ENCODE data around the gene ADSS1. TPM values are rescaled to one million over a fixed set of nuclear protein-coding genes. Genes with fewer than 3 reads are reported as not detected.
A peak's percentile ranks its signal among the peaks of the same experiment; 100 is the strongest.

ADSS1 gene
- 10 to 100 TPM in 1 of 2 donors, 1 to 10 TPM in 1; 5.3 to 20.8 TPM for total RNA-seq
- 10 to 100 TPM; 12.0 to 16.2 TPM for polyA plus RNA-seq (ENCODE audit: insufficient read length in 2 of 2)
- long read RNA-seq, donor 1, partial matches to known transcripts = 0 of 4 reads
- long read RNA-seq, donor 1, other reads (novel, unspliced or antisense) = 0 of 4 reads
- long read RNA-seq, donor 2 = 0 reads
- long read RNA-seq, donor 3 = 0 reads
- long read RNA-seq, donor 4, partial matches to known transcripts = 0 of 4 reads
- long read RNA-seq, donor 4, other reads (novel, unspliced or antisense) = 0 of 4 reads

DNA sequence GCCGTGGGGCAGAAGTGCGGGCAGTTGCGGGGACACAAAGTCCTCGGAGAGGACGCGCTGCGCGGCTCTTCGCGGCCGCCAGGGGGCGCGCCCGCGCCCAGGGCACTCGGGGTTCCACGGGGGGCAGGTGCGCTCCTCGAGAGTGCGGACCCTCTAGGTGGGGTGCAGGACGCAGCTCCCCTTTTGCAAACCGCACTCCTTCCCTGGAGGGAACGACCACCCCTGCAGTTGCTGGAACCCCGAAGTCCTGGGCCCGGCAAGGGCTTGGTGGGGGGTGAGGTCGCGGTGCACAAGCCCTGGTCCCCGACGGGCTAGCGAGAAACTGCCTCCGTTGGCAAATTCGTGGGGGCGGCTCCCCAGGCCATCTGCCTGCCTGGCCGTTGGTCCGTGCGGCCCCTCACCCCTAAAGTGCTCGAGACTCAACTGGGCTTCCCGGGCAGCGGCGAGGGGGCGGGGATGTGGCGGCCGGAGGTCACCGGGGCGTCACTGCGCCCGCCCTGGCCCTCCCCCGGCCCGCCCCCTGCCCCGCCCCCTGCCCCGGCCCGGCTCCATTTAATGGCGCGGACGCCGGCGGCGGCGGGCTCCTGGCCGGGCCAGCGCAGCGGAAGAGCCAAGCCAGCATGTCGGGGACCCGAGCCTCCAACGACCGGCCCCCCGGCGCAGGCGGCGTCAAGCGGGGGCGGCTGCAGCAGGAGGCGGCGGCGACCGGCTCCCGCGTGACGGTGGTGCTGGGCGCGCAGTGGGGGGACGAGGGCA, at the start of gene ADSS1:
Gene ADSS1 (plus strand): TSS at position 579 of the 756 bp plus-strand sequence. CDS start 42 bp downstream, at position 621.
- WGBS (ENCODE audit: insufficient coverage) = 1% methylated on average over 78 of the region's 82 CpGs

DNA sequence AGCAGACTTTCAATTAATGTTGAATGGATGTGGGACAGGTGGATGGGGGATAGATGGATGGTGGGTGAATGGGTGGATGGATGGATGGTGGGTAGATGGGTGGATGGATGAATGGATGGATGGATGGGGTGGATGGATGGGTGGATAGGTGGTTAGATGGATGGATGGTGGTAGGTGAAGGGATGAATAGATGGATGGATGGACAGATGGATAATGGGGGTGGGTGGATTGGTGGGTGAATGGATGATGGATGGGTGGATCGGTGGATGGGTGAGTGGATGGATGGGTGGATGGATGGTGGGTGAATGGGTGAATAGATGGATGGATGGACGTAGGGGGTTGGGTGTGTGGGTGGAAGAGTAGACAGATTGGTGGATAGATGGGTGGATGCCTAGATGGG, 48.6 kb upstream of the ADSS1 start:
- Histone ChIP-seq H3K27ac (ENCODE audit: low read depth, low read length) (no peak overlapping the region), H3K36me3 (ENCODE audit: control insufficient read depth, insufficient read depth, low read length) (no peaks in the 10 kb centered on the region), H3K27me3 (ENCODE audit: control insufficient read depth, insufficient read depth, low read length) (no peaks in the 10 kb centered on the region), H3K4me3 (ENCODE audit: low read depth, low read length) (no peak overlapping the region), H3K4me1 (ENCODE audit: control insufficient read depth, insufficient read depth, low read length) (peaks cover 44% of the 10 kb centered on the region), H3K9me3 (ENCODE audit: control insufficient read depth, insufficient read depth, low read length) (no peaks in the 10 kb centered on the region)
- WGBS (ENCODE audit: insufficient coverage) = 92% methylated on average over 2 of the region's 2 CpGs
- no peak for DNase-seq (ENCODE audit: low read depth in 4 of 6, low spot score in 6 of 6)

More for the DNA sequence above, at the start of gene ADSS1:
- Histone ChIP-seq H3K36me3 (ENCODE audit: control insufficient read depth, insufficient read depth, low read length) (peaks cover 23% of the 10 kb centered on the region), H3K4me1 (ENCODE audit: control insufficient read depth, insufficient read depth, low read length) (peaks cover 30% of the 10 kb centered on the region), H3K4me3 (ENCODE audit: low read depth, low read length) (peak within 1 kb of the TSS; percentile 42), H3K27me3 (ENCODE audit: control insufficient read depth, insufficient read depth, low read length) (peaks cover 3% of the 10 kb centered on the region), H3K9me3 (ENCODE audit: control insufficient read depth, insufficient read depth, low read length) (no peaks in the 10 kb centered on the region), H3K27ac (ENCODE audit: low read depth, low read length) (no peak within 1 kb of the TSS)
- DNase-seq (ENCODE audit: low read depth in 4 of 6, low spot score in 6 of 6) = peak in 2 of 6 donors; percentile 47 to 66

DNA sequence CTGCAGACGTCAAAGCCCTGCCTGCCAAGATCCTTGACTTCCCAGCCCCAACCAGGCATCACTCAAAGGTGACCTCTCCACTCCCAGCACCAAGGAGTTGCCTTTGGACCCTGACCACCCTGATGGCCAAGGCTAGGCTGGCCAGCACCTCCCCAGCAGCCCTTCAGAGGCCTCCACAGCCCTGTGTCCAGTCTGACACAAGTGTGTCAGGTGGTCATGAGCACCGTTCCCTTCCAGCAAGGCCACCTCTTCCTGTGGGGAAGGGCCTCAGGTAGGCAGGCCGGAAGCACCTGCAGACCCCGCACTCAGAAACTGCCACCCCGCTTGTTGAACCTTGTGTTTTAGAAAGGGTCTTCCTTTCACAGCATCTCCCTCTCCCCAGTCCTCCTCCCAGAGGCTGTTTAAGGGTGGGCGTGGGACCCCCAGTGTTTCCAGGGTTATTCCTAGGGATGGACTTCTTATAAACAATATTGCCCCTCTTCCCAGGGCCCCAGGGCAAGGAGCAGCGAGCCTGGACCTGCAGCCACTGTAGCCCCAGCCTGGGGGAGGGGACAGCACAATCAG, 47.8 kb upstream of the ADSS1 start:
- Histone ChIP-seq H3K27me3 (ENCODE audit: control insufficient read depth, insufficient read depth, low read length) (no peaks in the 10 kb centered on the region), H3K9me3 (ENCODE audit: control insufficient read depth, insufficient read depth, low read length) (no peaks in the 10 kb centered on the region), H3K4me1 (ENCODE audit: control insufficient read depth, insufficient read depth, low read length) (peaks cover 51% of the 10 kb centered on the region), H3K27ac (ENCODE audit: low read depth, low read length) (peak overlapping the region; percentile 92), H3K4me3 (ENCODE audit: low read depth, low read length) (no peak overlapping the region), H3K36me3 (ENCODE audit: control insufficient read depth, insufficient read depth, low read length) (no peaks in the 10 kb centered on the region)
- no peak for DNase-seq (ENCODE audit: low read depth in 4 of 6, low spot score in 6 of 6)
- 86% methylated on average over 1 of the region's 7 CpGs for WGBS (ENCODE audit: insufficient coverage)

DNA sequence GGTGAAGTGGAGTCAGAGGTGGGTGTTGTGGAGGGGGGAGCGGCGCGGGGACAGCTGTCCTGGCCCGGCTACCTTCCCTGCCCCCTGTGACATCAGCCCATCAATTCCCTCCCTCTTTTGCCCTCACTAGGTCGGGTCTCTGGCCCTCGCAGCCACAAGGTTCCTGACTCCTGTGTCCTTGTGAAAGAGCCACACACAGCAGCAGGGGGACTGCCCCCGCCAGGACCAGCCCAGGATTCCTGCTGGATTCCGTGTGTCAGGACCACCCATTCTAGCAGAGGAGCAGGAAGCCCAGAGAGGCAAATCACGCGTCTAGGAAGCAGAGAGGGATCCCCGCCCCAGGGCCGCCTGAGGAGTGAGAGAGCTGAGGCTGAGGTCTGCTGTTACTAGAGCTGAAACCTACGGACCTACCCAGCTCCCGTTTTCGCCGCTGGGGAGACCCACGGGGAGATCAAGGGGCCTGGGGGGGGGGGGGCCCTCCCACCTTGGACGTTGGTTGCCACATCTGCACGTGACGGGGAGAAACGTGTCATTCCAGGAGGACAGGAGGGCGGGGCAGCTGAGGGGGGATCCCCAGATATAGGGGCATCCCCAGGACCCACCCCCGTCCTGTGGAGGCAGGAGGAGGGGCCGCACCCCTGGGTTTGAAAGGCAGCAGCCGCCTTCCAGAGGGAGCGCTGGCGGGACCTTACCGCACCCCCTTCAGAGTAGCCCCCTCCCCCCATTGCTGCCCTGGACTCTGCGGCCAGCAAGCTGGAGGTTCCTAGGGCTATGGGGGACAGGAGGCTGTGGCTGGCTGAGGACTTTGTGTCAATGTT, 47.1 kb upstream of the ADSS1 start:
- peak in 1 of 6 donors; percentile 36 for DNase-seq (ENCODE audit: low read depth in 4 of 6, low spot score in 6 of 6)
- Histone ChIP-seq H3K4me3 (ENCODE audit: low read depth, low read length) (peak overlapping the region; percentile 61), H3K4me1 (ENCODE audit: control insufficient read depth, insufficient read depth, low read length) (peaks cover 58% of the 10 kb centered on the region)

DNA sequence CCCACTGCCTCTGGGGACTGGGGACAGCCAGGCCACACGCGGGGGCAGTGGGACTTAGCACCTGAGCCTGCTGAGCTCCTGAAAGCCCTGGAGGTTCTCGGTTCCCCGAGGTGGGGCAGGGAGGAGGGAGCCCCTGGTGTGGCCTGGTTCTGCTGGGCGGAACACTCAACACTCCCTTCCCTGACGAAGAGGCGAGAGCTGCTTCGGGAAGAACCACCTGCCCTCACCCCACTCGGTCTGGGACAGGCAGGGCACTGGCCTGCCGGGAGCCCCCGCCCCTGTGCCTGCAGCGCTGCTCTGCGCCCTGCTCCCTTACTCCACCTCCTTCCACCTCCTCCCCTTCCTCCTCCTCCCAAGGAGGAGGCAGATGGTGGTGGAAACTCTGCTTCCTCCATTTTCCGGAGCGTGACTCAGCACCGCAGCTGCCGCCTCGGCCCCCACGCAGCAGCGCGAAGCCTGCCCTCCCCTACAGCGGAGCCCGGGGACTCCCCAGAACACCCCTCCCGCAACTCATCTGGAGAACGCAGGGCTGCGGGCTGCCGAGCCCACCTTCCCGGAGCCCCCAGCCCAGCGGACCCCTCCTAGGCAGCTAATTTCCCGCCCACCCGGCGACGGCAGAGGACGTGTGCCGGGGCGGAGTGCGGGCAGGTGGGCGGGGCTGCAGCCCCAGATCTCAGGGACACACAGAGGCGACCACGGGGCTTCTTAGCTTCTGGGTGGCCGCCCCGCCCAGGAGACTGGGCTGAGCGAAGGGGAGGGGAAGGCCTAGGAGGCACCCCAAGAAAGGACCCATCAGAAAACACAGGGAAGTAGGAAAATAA, 46.3 kb upstream of the ADSS1 start:
- DNase-seq (ENCODE audit: low read depth in 4 of 6, low spot score in 6 of 6) = peak in 4 of 6 donors; percentile 56 to 92 (median 72)
- H3K9me3 ChIP-seq (ENCODE audit: control insufficient read depth, insufficient read depth, low read length) = no peaks in the 10 kb centered on the region
- H3K36me3 ChIP-seq (ENCODE audit: control insufficient read depth, insufficient read depth, low read length) = no peaks in the 10 kb centered on the region
- peak overlapping the region; percentile 92 for H3K27ac ChIP-seq (ENCODE audit: low read depth, low read length)
- peak overlapping the region; percentile 61 for H3K4me3 ChIP-seq (ENCODE audit: low read depth, low read length)
- peaks cover 66% of the 10 kb centered on the region for H3K4me1 ChIP-seq (ENCODE audit: control insufficient read depth, insufficient read depth, low read length)
- no peaks in the 10 kb centered on the region for H3K27me3 ChIP-seq (ENCODE audit: control insufficient read depth, insufficient read depth, low read length)
- WGBS (ENCODE audit: insufficient coverage) = under 1% methylated on average over 43 of the region's 43 CpGs

More for the DNA sequence above, 47.1 kb upstream of the ADSS1 start:
- no peaks in the 10 kb centered on the region for H3K36me3 ChIP-seq (ENCODE audit: control insufficient read depth, insufficient read depth, low read length)
- WGBS (ENCODE audit: insufficient coverage) = 7% methylated on average over 17 of the region's 29 CpGs
- H3K27ac ChIP-seq (ENCODE audit: low read depth, low read length) = peak overlapping the region; percentile 92
- H3K27me3 ChIP-seq (ENCODE audit: control insufficient read depth, insufficient read depth, low read length) = no peaks in the 10 kb centered on the region
- H3K9me3 ChIP-seq (ENCODE audit: control insufficient read depth, insufficient read depth, low read length) = no peaks in the 10 kb centered on the region

DNA sequence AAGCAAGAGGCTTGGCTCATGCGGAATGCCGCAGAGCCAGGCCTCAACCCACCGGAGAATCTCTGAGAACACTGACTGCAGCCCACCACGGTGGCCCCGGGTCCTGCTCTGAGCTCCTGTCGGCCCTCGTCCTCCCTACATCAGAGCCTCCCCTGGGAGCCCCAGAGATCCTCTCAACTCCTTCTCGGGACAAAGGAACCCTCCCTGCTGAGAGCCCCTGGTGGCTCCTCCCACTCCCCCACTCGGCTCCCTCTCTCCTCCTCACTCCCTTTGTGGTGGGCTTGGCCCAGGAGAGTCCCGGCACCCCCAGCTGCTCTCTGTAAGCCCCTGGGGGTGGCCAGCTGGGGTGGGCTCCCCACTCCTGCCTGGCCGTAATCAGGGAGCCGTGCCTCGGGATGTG, 45.7 kb upstream of the ADSS1 start:
- Histone ChIP-seq H3K4me3 (ENCODE audit: low read depth, low read length) (peak overlapping the region; percentile 61), H3K27me3 (ENCODE audit: control insufficient read depth, insufficient read depth, low read length) (no peaks in the 10 kb centered on the region), H3K4me1 (ENCODE audit: control insufficient read depth, insufficient read depth, low read length) (peaks cover 72% of the 10 kb centered on the region), H3K36me3 (ENCODE audit: control insufficient read depth, insufficient read depth, low read length) (no peaks in the 10 kb centered on the region), H3K27ac (ENCODE audit: low read depth, low read length) (peak overlapping the region; percentile 92), H3K9me3 (ENCODE audit: control insufficient read depth, insufficient read depth, low read length) (no peaks in the 10 kb centered on the region)
- peak in 1 of 6 donors; percentile 75 for DNase-seq (ENCODE audit: low read depth in 4 of 6, low spot score in 6 of 6)
- WGBS (ENCODE audit: insufficient coverage) = 20% methylated on average over 13 of the region's 13 CpGs

DNA sequence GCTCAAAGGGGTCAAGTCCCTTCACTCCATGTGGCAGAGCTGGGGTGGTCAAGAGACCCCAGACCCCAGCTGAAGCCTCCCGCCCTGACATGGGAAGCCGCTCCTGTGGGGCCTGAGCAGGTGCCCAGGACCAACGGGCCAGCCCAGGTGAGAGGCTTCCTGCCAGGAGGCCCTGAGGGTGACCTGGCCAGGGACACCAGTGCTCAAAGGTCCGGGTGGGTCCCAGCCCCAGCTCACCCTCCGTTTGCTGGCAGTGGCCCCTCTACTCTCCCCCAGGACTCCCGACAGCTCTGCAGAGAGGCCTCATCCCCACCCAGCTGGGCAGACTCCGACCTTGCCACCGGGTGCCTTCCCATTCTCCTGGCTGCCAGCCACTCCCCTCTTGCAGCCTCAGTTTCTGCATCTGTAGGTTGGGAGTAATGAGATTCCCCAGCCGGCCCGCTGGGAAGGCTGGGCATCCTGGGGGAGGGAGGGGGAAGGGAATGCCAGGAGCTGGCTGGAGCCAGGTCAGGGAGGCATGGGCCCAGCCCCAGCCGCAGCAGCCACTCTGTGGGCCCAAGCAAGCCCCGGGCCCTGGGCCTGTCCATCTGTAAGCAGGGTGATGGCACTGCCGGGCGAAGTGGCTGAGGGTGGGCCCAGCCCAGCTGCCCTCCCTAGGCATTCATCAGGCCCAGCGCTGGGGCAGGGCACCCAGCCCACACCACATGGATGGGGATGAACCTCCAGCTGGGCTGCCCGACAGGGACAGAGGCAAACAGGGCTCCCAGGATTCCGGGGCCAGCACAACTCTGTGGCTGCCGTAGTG, 44.9 kb upstream of the ADSS1 start:
- H3K27ac ChIP-seq (ENCODE audit: low read depth, low read length) = peak overlapping the region; percentile 92
- no peaks in the 10 kb centered on the region for H3K9me3 ChIP-seq (ENCODE audit: control insufficient read depth, insufficient read depth, low read length)
- no peaks in the 10 kb centered on the region for H3K27me3 ChIP-seq (ENCODE audit: control insufficient read depth, insufficient read depth, low read length)
- WGBS (ENCODE audit: insufficient coverage) = 81% methylated on average over 16 of the region's 18 CpGs
- H3K4me1 ChIP-seq (ENCODE audit: control insufficient read depth, insufficient read depth, low read length) = peaks cover 72% of the 10 kb centered on the region
- H3K36me3 ChIP-seq (ENCODE audit: control insufficient read depth, insufficient read depth, low read length) = no peaks in the 10 kb centered on the region
- DNase-seq (ENCODE audit: low read depth in 4 of 6, low spot score in 6 of 6) = no peak
- no peak overlapping the region for H3K4me3 ChIP-seq (ENCODE audit: low read depth, low read length)

DNA sequence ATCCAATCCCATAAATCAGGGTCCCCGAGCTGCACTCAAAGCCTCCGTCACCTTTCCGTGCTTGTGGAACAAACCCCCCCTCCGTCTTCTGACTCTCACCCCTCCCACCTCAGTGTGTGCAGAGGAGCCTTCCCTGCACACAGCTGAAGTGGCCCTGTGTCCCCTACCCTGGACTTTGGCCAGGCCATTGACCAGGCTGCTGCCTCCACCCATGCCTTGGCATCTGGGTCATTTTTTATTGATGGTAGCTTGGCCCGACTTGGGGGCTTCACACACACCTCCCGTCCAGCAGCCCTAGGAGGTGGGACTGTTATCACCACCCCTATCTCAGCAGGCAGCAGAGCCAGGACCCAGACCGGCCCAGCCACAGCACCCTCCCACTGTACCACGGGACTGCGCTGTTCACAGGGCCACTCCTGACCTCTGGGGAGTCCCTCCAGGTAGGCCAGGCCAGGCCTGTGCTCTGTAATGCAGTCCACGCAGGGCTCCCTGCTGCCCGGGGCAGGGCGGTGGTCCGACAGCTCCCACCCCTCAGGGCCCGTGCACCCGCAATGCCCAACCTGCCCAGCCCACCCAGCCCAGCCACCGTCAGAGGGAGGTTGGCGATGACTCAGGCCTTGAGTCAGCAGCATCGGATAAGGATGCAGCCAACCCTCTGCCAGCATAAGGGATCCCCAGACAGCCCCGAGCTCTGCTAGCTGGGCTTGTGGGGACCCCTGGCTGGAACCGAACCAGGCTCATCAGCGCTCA, 43.8 kb upstream of the ADSS1 start:
- peaks cover 72% of the 10 kb centered on the region for H3K4me1 ChIP-seq (ENCODE audit: control insufficient read depth, insufficient read depth, low read length)
- H3K27me3 ChIP-seq (ENCODE audit: control insufficient read depth, insufficient read depth, low read length) = no peaks in the 10 kb centered on the region
- no peaks in the 10 kb centered on the region for H3K36me3 ChIP-seq (ENCODE audit: control insufficient read depth, insufficient read depth, low read length)
- H3K27ac ChIP-seq (ENCODE audit: low read depth, low read length) = peak overlapping the region; percentile 81
- 79% methylated on average over 18 of the region's 21 CpGs for WGBS (ENCODE audit: insufficient coverage)
- DNase-seq (ENCODE audit: low read depth in 4 of 6, low spot score in 6 of 6) = no peak
- H3K4me3 ChIP-seq (ENCODE audit: low read depth, low read length) = no peak overlapping the region
- H3K9me3 ChIP-seq (ENCODE audit: control insufficient read depth, insufficient read depth, low read length) = no peaks in the 10 kb centered on the region

All from spinal cord (tissue), 10 donors.